Stimulated activated CD4-positive, alpha-beta T cell treated with anti-CD3 and anti-CD28 coated beads, Interleukin-4, amount 100 ng/mL, for 1 hour (primary cell): Measurements from ENCODE around the gene FTO.

Experiments
- DNase-seq: peaks from one replicate; pipeline ENCODE4 v3.0.0-alpha.2; 2020

FTO gene

DNA sequence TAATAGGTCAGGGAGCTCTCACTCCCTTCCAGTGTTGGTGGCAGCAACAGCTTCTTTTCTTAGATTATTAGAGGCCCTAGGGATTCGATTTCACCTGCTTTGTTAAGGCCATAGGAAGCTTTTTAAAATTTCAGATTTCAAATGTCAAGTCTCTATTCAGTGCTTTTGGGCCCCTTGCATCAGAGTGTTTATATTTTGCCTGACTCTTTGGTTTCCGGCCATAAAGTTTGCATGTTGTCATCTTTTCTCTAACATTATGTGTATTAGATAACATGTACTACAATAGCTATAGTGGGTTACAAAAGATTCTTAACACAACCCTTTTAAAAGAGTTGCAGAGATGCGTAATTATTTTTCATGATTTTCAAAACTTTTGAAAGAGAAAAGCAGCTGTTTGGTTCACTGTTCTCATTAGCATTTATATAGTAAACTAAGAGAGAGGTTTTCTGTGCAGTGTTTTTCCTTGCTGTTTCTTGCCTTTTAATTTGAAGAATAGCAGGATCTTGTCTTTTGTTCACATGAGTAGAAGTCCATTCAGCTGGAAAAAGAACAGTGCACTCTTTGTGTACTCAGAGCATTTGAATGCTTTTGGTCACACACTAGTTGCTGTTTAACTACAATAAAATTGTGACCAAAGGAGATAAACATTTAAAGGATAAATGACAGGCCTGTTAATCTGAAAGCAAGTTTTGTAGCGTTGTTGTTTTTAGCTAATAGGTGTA is 52.5 kb downstream of the FTO start:
- no peak for DNase-seq

DNA sequence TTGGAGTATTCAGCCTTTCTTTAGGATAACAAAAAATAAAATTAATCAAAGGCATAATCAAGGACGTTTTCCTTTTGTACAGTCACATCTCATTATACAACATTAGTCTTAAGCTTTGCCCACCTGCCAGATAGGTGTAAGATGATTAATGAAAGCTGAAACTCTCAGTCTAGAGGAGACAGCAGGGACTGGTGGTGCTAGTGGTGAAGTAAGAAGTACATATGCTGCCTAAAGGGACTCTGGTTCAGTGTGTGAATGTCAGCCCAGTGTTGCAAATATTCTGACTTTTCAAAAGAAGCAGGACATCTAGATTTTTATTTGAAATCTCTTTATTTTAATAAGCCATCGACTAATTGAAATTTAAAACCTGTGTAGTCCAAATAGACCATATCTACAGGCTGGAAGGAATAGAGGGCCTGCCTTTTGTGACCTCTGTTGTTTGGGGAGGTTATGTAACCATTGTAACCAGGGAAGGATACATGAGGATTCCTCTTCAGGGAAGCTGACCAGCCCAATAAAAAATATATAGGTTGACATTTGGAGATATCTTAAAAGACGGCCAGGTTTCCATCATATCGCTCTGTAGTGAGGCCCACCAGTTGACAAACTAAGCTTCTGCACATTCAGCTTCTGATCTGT is 54.1 kb downstream of the FTO start:
- no peak for DNase-seq

DNA sequence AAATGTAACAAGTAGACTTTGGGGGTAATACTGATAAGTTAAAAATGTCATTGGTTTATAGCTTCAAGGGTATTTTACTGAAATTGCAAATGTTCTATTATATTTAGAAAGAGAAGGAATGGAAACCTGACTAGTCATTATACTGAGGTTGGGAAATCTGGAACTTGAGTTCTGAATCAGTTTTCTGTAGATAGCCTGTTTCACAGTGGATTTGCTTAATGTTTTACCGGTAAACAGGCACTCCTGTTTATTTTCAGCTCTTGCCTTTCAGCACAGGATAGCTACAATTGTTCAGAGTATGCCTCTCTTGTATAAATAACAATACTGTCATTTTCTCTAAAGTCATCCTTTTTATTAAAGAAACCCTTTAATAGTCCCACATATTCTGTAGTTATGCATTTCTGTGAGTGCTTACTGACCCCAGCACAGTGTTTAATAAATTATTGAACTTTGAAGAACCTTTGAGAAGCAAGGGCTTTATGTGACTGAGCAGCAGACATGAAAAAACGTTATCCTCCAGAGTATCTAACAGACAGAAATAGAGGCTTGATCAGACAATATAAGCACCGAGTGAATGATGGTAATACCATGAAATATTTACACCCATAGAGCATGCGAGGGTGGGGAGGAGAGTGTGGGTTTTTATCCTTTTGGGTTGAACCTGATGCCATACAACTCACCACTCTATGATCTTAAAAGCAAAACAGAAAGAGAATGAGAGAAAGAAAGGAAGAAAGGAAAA is 58.2 kb downstream of the FTO start:
- no peak for DNase-seq

DNA sequence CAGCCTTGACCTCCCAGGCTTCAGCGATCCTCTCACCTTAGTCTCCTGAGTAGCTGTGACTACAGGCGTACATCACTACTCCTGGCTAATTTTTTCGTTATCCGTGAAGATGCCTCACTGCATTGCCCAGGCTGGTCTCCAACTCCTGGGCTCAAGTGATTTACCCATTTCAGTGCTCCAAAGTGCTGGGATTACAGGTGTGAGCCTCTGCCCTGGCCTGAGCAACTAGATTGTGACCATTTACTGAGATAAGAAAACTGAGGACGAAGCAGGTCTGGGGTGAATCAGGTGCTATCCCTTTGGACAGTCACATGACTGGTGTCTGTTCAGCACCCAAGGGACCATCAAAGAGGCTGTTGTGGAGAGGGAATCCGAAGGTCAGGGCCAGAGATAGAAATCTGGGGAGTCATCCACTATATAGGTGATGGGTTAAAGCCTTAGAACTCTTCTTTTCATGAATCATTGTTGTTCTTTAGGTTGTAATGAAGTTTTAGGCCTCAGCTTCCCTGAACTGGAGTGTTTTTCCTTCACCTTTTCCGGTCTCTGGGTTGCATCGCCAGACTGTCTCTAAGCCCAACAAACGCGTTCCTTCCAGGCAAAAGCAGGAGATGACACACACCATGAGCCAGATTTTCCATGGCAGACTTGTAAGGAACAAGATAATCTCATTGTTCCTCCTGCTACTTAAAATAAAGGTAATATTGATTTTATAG is 62.5 kb downstream of the FTO start:
- DNase-seq, result no peak

DNA sequence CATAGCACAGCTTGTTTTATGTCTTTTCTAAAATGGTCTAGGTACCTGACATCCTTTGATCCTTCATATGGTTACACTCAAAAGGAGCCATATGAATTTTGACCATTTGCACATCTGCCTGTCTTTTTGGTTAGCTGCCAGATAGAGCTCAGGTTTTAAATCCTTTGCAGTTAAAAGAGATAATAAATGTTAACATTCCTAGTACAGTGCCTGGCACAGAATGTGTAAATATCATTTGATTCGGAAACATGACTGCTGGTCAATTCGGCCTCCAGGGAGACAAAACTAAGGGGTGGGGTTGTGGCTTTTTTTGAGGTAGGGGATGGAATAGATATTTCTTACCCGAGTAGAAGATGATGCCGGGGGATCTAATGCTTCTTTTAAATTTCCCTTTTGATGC is 64.2 kb downstream of the FTO start:
- no peak for DNase-seq

DNA sequence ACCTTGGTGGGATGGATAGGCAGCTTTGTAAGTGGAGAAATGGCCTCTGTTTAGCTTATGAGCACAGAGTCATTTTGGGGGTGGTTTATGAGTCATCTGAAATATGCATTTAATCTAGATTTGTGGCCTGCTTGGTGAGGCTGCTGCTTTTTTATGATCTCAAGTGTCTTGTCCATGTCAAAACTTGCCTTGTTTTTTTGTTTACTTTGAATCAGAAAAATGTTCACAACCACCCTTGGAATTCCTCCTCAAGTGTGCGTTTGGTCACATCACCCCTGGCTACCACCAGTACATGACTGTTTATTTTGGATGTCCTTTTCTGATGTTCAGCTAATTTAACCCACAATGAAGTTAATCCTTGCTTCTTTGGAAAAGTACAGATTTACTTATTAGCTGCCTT is 64.6 kb downstream of the FTO start:
- no peak for DNase-seq

DNA sequence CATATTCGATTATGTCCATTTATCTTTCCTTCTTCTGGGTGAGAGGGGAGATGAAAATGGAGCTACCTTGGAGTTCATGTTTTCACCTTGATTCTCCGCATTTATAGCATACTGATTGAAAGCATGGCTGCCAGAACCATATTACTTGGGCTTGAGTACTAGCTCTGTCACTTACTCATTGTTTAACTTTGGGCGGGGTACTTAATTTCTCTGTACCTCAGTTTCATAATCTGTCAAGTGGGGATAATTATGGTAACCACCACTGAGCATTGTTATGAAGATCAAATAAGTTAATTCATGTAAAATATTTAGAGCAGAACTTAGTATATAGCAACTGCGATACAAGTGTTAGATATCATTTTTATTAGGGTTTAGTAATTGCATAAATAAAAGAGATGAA is 65.2 kb downstream of the FTO start:
- no peak for DNase-seq

DNA sequence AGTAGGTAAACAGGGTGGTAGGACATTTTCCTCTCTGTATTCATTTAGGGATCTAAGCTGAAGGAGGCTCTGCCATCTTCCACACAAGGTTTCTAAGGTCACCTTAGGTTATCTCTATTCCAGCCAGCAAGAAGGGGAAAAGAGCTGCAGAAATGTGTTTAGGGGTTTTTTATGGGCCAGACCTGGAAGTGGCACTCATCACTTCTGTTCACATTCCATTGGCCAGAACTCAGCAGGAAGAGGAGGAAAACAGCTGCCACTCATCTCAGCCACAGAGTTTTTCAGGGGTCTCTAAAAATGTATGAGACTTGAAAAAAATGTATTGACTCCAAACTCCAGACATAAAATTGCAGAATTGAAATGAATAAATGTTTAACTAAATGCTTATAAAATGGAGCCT is 65.8 kb downstream of the FTO start:
- no peak for DNase-seq

DNA sequence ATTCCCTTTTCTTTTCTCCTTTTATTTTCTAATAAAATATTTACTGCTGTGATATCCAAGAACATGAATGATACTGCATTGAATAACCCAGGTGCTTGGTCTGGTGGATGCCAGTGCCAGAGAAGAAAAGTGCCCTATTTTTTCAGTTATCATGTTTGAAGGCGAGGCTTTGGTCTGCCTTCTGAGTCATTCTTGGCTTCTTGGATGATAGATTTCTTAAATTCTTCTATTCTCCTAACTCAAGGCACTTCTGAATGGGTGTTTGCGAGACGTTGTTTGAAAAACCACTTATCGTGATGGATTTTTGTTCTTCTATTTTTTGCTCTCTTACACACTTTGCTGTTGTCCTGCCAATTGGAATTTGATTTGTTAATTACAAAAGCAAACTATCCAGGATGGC is 66.7 kb downstream of the FTO start:
- DNase-seq, result no peak

DNA sequence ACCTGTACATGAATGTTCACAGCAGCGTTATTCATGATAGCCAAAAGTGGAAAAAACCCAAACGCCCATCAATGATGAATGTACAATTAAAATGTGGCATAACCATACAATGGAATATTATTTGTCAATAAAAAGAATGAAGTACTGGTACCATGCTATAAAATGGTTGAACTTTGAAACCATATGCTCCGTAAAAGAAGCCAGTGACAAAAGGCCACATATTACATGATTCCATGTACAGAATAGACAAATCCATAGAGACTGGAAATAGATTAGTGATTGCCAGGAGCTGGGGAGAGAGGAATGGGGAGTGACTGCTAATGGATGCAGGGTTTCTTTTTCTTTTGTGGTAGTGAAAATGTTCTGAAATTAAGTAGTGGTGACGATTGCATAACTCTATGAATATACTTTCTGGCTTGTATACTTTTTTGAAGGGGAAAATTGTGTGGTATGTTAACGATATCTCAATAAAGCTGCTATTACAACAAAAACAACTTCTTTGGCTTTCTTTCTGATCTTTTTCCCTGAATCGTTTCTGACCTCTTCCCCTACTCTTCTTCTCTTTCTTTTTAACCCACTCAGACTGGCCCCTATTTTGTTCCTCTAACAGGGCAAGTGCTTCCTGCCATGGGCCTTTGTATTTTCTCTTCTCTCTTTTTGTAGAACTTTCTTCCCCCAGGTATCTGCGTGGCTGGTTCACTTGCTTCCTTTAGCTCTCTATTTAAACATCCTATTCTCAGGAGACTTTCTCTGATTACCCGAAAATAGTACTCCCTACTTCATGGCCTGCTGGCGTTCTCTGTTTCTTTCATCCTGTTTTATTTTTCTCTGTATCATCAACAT is 67.9 kb downstream of the FTO start:
- DNase-seq, result no peak

DNA sequence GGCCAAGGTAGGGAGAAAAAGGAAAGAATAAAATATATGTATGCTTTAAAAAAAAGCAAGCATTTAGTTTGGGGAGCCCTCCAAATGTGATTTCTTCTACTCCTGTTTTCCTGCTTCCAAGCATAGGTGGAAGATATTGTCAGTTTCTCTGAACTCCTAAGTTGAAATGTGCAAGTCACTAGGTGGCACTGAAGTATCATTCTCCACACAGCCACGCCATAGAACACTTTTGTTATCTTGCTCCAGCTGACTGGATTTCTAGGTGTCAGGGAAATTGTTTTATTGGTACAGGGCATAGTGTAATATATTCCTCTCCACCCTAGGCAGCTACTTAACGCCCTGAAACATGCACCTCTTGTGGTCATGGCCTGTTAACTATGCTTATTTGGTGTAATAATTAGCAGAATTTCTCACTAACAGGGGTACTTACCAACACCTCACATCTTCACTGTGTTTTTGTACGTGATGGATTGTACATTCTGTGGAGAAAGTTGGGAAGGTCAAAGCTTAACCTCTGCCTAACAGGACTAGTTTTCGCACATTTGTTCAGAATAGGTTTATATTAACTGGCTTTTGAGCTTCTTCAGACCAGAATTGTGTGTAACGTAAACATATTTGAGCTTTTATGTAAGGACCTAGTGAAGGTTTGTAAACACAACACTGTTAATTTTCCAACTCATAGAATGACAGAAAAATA is 69.3 kb downstream of the FTO start:
- DNase-seq, result no peak

DNA sequence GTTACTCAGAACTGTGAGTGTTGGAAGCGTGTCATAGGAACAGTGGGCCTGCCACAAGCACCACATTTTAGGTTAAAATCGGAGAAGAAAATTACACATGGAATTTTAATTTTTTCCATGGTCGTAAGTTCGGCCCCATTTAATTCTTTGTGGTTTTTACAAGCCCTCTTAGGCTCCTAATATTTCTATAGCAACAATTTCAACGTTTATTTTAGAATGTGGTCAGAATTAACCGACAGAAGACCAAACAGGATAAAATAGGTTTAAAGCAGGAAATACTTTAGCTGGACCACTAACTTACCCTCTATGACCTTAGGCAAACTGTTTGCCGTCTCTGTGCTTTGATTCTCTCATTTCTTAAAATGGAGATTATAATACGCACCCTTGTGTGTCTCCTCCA is 69.9 kb downstream of the FTO start:
- DNase-seq, result no peak

DNA sequence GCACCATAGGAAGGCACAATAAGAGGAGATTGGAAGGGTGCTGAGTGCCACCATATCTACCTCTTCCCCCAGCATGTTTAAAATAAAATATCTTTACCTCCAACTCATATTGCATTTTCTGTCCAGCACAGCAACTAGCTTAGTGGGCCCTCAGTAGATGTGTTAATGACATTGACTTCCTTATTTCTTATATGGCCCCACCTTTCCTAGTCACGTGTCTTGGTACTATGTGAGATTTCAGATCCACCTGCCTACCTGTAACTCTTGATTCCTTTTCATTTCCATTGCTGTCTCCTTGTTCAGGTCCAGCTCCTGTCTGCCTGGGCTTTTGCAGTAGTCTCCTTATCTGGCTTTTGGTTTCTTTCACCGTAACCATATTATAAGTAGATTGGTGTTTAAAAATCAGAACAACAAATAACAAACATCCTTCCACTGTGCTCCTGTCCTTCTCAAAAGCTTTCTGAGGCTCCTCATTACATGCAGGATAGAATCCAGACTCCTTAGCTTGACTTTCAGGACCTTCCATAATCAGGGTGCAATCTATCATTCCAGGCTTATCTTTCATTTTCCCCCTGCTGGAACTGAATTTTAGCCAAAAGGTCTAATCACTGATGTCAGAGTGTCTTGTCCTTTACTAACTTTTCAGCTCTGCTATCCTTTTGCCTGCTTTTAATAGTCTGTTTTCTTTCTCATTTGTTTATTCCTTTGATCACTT is 71.3 kb downstream of the FTO start:
- DNase-seq, result no peak

DNA sequence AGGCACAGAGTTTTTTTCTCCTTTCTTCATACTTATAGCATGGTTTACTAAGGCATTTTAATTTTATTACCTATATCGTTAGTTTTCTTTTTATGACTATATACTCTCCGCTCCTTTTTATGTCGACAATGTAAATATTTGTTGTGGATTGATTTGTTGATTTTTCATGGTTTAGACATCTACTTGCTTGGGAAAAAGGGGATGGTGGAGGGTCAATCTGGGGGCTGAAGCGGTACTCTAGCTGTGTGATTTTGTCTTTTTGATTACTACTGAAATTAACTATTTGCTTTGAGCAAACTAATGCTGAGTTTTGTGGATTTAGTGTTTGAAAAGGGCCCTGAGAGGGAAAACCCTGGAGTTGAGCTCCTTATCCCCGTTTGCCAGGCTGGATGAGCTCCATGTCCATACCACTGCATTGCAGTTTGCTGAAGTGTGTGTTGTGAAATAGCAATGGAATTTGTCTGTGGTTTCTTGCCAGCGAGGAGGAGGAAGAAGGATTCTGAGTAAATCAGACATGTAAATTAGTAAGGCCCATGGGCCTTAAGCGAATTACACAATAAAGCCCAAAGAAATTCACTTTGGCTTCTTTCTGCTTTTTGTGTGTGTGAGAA is 72.0 kb downstream of the FTO start:
- DNase-seq, result no peak

DNA sequence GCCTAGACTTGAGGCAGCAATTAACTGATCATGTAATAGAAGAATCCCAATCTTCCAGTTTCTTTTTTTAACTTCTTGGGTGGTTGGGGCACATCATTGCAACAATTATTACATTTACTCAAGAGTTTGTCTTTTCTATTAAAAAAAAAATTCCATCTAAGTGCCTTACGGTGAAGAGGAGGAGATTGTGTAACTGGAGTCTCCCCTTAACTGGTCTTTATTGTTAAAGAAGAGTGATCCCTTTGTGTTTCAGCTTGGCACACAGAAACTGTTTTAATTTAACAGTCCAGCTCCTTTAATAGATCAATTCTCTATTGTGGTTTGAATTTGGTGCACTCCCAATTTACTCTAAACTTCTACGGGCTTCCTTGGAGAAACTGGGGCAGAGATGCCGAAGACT is 75.2 kb downstream of the FTO start:
- DNase-seq, result no peak

DNA sequence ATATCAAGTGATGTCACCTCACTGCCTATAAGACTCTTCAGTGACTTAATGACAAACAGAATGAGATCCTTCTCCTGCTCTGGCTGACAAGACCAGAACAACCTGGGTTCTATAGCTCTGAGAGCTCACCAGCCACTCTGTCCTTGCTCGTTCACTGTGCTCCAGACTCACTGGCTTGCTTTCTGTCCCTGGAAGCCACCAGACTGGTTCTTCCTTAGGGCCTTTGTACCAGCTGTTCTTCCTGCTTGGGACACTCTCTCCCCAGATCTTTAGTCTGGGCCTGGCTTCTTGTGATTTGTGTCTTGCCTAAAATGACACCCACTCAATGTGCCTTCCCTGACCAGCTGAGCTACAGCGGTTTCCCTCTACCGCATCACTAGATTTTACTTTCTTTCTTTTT is 76.1 kb downstream of the FTO start:
- no peak for DNase-seq

DNA sequence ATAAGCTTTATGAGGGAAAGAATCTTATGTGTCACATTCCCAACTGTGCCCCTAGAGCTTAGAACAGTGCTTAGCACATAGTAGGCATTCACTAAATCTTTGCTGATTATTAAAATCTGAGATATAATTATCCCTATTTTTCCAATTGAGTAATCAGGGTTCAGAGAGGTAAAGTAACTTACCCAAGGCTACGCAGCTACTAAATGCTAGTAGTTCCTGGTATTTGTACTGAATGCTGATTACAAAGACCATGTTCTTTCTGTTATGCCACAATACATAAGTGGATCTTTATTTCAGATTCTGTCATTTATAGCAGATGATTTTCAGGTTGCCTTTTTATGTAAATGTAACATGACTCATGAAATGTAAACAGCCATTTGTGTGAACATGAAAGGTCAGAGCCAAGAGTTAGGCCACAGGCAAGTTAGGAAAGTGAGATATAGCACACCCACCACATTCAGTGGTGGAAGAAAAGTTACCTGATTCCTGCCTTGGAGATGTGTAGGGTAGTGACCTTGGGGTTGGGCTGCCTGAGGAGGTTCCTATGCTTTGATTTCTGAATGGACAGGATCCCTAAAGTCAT is 77.2 kb downstream of the FTO start:
- no peak for DNase-seq

DNA sequence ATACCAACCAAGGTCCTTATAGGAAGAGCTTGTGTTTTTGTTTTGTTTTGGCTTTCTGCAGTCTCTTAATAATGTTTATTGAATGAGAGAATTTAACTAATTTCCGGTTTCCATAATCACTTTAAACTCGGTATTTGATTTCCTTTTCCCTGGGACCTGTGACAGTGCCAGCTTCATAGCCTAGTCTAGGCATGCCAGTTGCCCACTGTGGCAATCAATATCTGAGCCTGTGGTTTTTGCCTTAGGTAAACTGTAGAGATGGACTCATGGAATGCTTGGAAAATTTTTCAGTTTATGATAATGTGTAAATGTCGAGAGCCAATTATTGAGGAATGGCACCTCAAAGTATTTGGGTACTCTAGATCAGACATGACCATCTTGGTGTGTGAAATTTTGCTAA is 78.2 kb downstream of the FTO start:
- DNase-seq, result no peak

DNA sequence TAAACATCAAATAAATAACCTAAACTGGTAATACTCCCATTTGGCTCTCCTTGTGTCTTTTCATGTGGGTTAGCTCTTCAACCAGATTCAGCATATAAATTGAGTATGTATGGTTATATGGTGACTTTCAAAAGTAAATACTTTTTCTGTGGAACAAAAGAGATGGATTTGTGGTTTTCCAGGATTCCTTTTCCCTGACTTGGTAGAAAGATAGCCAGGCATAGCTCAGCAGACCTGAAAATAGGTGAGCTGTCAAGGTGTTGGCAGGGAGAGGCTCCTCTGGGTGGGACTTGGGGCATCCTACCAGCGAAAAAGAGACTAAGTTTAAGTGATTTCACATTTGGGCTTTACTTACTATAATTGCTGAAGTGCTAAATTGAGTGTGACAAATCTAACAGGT is 80.3 kb downstream of the FTO start:
- DNase-seq, result no peak

DNA sequence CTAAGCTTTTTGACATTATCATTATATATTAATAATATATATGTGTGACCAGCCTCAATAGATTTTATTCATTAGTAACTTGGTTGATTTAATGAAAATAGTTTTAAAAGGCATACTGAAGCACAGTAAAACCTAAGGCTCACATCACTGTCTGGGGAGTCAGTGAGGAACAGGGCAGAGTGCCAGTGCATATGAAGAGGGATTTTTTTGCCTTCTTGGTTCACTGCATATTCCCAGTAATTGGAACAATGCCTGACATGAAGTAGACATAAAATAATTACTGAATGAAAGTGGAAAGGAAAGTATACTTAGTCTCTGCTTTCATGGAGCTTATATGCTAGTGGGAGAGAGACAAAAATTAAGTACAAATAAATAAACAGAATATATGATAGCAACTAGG is 81.1 kb downstream of the FTO start:
- no peak for DNase-seq

DNA sequence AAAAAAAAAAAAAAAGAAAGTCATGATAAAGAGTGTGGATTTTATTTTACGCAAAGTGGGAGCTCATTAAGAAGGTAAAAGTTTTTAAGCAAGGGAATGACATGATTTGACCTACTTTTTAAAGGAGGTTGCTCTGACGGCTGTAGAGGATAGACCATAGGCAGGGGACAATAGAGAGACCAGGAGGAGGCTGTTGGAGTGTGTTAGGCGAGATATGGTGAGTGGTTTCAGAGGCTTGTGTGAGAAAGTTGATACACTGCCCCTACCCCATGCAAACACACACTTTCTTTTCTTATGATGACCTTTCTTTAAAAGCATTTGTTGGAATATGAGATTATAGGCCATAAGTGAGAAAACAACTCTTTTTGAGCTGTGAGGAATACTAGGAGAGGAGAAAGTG is 82.0 kb downstream of the FTO start:
- DNase-seq, result no peak
